ENCODE measurements around the gene EPB41L4B.

EPB41L4B gene

GRCh38 chr9:109270441-109270840, 50.4 kb downstream of the EPB41L4B start:
- DNase-seq (ENCODE audit: low read depth): no peak

- no peak for DNase-seq (ENCODE audit: low read depth)
Measured at GRCh38 chr9:109269839-109270238, 51.0 kb downstream of the EPB41L4B start.

GRCh38 chr9:109269081-109269480, 51.8 kb downstream of the EPB41L4B start:
- DNase-seq (ENCODE audit: low read depth): no peak

GRCh38 chr9:109267555-109267954, 53.3 kb downstream of the EPB41L4B start:
- DNase-seq (ENCODE audit: low read depth): no peak

GRCh38 chr9:109264877-109265587, 55.8 kb downstream of the EPB41L4B start:
- no peak for DNase-seq (ENCODE audit: low read depth)

GRCh38 chr9:109263358-109263757, 57.5 kb downstream of the EPB41L4B start:
- no peak for DNase-seq (ENCODE audit: low read depth)

- no peak for DNase-seq (ENCODE audit: low read depth)
Measured at GRCh38 chr9:109258481-109259302, 62.2 kb downstream of the EPB41L4B start.

GRCh38 chr9:109256336-109256735, 64.5 kb downstream of the EPB41L4B start:
- peak; percentile 17 for DNase-seq (ENCODE audit: low read depth)

- DNase-seq (ENCODE audit: low read depth): no peak
Measured at GRCh38 chr9:109255394-109255793, 65.5 kb downstream of the EPB41L4B start.

GRCh38 chr9:109254317-109254716, 66.5 kb downstream of the EPB41L4B start:
- peak; percentile 86 for DNase-seq (ENCODE audit: low read depth)

- peak; percentile 80 for DNase-seq (ENCODE audit: low read depth)
Measured at GRCh38 chr9:109253637-109254284, 67.1 kb downstream of the EPB41L4B start.

- DNase-seq (ENCODE audit: low read depth): no peak
Measured at GRCh38 chr9:109253241-109253636, 67.6 kb downstream of the EPB41L4B start.

GRCh38 chr9:109252291-109252690, 68.6 kb downstream of the EPB41L4B start:
- DNase-seq (ENCODE audit: low read depth): no peak

- no peak for DNase-seq (ENCODE audit: low read depth)
Measured at GRCh38 chr9:109251776-109252106, 69.1 kb downstream of the EPB41L4B start.

- peak; percentile 68 for DNase-seq (ENCODE audit: low read depth)
Measured at GRCh38 chr9:109251080-109251775, 69.6 kb downstream of the EPB41L4B start.

- DNase-seq (ENCODE audit: low read depth): no peak
Measured at GRCh38 chr9:109250771-109251079, 70.1 kb downstream of the EPB41L4B start.

- no peak for DNase-seq (ENCODE audit: low read depth)
Measured at GRCh38 chr9:109250311-109250741, 70.5 kb downstream of the EPB41L4B start.

- DNase-seq (ENCODE audit: low read depth): no peak
Measured at GRCh38 chr9:109249615-109250014, 71.2 kb downstream of the EPB41L4B start.

GRCh38 chr9:109248133-109248581, 72.7 kb downstream of the EPB41L4B start:
- DNase-seq (ENCODE audit: low read depth): peak; percentile 25

GRCh38 chr9:109247228-109247627, 73.6 kb downstream of the EPB41L4B start:
- no peak for DNase-seq (ENCODE audit: low read depth)

- DNase-seq (ENCODE audit: low read depth): no peak
Measured at GRCh38 chr9:109246533-109246932, 74.3 kb downstream of the EPB41L4B start.

GRCh38 chr9:109245310-109245897, 75.5 kb downstream of the EPB41L4B start:
- DNase-seq (ENCODE audit: low read depth): no peak

All from iris pigment epithelial cell (primary cell).